GM21447 (cell line): ENCODE results near the gene LSG1.

Experiments used
- ATAC-seq: cut with Tn5 transposase; IDR thresholded peaks from one replicate; pipeline ENCODE4 v1.9.1; 2021; ENCODE audit not compliant: unreplicated experiment

LSG1 gene

GRCh38 chr3:194671900-194672808 is at the start of gene LSG1:
TSS of gene LSG1 (minus strand) at chr3:194672191. CDS start at chr3:194672162, 29 bp downstream.
- ATAC-seq: peak; percentile 81

DNA sequence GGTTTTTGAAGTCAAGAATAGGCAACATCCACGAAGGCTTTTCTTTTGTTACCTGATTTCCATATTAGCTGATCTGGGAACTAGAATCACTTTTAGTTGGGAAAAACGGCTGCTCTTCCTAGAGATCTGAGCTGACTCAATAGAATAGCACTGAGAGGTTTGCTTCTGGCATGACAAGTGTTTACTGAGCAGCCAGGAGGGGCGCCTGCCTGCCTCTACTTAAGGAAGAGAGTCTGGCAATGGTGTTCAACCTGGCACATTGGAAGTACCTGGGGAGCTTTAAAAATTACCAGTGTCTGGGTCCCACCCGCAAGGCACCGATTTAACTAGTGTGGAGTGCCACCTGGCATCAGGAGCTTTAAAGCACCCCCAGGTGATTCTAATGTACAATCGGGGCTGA is 48.1 kb upstream of the LSG1 start:
- ATAC-seq: no peak

- ATAC-seq: no peak
Observed at GRCh38 chr3:194718079-194718478, 46.1 kb upstream of the LSG1 start.

DNA sequence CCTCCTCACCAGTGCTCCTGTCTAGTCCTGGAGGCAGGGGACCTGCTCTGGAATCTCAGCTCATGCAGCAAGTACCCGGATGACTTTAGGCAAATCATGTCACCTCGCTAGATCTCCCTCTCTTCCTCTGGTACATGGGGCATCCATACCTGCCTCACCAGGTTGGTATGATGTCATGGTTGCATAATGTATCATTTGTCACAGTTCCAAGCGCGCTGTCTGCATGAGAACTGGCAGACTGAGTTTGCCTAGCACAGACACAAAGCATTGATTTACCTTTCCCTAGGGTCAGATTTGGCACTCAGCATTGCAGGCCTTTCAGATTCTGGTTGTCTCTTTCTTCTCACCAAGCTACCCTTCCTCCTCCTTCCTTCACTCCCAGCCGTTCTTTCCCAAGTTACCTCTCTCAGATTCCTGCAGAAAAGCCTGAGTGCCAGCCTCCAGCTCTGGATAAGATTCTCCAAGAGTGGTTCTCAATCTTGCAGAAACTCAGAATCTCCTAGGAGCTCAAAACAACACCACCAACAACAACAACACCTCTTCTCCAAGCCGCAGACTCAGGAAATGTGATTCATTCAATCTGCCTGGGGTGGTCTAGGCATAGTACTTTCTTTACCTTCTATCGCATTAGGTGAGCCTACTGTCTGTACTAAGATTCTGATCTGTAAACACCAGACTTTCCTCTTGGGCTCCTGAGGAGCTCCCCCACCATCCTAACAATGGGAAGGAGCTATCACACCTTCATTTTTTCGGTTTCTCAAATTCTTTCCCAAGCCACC is 43.2 kb upstream of the LSG1 start:
- ATAC-seq: no peak

DNA sequence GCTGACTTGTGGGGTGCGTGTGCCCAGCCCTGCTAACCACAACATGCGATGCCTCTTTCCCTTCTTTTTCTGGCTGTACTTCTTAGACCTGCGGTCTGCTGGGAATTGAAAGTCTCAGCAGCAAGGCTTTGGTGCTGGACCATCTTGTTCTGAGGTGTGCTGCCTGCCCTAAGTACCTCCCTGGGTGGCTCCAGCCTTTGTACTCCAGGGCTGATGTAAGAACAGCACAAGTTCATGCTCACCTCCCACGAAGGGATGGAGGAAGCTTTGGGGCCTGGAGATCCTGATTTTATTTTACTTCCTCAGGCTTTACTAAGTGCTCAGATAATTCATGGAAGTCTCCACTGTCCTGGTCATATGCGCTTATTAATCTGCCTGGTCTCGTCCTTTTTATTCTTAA is 42.6 kb upstream of the LSG1 start:
- no peak for ATAC-seq

DNA sequence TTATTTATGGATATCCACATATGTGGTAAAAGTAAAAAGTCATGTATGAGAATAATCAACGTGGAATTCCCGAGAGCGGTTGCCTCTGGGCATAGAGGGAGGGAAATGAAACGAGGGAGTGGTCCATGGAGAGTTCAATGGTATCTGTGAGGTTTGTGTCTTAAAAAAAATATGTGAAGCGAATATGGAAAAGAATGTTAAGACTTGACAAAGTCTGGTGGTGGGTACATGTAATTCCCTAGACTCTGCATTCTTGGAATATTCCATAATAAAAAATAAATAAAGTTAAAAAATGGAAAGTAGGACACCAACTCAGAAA is 42.1 kb upstream of the LSG1 start:
- no peak for ATAC-seq

GRCh38 chr3:194713299-194714136 is 41.5 kb upstream of the LSG1 start:
- ATAC-seq: no peak

DNA sequence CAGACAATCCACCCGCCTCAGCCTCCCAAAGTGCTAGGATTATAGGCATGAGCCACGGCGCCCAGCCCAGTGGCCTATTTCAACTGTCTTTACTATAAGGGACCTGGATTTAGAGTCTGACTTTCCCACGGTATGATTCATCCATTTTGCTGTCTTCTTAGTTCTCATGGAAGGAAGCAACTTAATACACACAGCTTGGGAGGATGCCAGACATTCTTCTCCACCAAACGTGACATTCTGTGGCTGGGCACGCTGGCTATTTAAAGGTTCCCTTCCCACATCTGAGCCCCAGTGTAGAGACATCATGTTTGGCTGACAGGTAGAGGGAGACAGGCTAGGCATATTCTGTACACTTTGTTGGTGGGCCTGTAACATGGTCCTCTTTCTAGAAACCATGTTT is 39.9 kb upstream of the LSG1 start:
- no peak for ATAC-seq

DNA sequence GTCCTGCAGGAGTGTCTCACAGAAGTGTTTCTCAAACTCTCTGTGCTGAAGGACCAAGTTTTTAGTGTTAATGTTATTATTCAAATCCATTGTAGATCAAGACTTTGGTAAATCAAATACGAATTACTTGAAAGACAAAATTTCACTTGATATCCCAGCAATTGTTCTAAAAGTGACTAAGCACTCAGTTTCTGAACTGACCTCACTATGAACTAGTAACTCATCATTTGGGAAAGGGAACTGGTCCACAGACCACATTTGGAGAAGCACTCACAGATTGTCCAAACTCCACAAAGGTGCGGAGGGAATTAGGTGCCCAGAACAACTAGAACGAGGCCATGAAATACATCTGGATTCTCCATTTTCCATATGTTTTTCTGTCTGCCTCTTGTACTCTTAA is 39.3 kb upstream of the LSG1 start:
- no peak for ATAC-seq

DNA sequence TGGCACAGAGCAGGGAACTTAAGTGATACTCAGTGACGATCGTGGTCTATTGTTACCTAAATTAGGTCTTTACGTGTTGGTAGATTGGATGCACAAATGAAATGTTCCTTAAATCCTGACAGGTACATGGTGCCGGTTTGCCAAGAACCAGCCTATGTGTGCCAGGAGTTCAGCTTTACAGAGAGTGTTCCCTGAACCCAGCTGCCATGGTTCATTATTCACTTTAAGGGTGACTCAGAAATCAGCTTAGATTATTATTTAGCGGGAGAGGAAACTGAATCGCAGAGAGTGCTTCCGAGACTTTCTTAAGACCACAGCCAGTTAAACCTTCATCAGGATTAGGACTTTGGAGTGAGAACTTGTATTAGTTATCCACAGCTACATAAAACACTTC is 35.2 kb upstream of the LSG1 start:
- no peak for ATAC-seq

GRCh38 chr3:194705761-194706160 is 33.8 kb upstream of the LSG1 start:
- no peak for ATAC-seq

- no peak for ATAC-seq
Observed at GRCh38 chr3:194705227-194705626, 33.2 kb upstream of the LSG1 start.

- no peak for ATAC-seq
Observed at GRCh38 chr3:194702545-194702944, 30.6 kb upstream of the LSG1 start.

DNA sequence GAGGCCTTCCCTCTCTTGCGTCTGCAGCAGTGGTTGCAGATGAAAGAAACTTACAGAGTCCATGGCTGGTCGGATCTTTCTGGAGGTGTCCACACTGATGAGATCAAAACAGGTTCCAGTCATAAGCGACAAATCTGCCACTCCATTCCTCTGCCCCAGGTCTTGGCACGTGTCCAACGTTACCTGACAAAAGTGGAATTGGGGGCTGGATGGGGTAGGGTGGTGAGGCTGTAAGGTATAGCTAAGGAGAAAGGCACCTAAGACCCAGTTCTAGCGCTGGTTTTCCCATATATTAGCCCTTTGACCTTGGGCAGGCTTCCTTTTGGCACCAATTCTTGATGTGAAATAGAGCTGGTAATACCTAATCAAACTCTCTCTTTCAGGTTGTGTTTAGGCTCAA is 24.7 kb upstream of the LSG1 start:
- no peak for ATAC-seq

- ATAC-seq: peak; percentile 69
Observed at GRCh38 chr3:194691481-194692283, 19.7 kb upstream of the LSG1 start.

DNA sequence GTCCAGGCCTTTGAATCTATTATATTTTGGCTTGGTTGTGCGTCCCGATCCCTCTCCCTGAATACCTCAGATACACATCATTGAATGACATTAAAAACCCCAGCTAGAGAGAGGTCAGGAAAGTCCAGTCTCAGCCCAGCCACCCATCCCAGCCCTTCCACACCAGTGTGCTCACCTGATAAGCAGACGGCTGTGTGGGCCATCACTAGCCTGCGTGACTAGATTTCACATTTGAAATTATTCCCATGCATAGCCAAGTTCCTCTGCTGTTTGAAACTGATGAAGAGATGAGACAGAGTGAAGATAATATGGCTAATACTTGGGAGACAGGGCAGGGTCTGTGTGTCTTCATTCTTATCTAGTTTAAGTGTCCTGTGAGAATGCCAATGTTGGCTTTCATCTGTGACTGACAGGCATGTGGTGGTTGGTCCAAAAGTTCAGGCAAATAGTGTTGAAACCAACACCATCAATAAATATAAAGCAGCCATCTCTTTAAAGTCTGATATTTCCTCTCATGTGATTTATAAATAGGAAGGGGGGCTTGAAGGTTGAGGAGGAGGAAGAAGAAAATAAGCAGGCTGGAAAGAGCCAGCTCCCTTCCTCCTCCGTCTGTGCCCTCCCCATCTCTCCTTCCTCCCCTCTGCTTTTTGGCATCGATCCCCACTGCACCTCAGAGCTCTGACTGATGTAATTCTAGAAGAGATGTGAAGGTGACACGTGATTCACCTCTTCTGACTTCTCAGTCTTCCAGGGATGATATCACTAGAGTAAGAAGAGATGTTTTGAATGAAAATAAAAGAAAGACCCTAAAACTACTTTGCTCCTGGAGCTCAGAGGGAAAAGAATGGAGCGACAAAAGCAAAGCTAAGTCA is 18.7 kb upstream of the LSG1 start:
- no peak for ATAC-seq

- ATAC-seq: no peak
Observed at GRCh38 chr3:194689493-194689944, 17.5 kb upstream of the LSG1 start.

- ATAC-seq: no peak
Observed at GRCh38 chr3:194688946-194689345, 17.0 kb upstream of the LSG1 start.

- peak; percentile 22 for ATAC-seq
Observed at GRCh38 chr3:194688200-194688740, 16.3 kb upstream of the LSG1 start.
